ENCODE data around the gene NHLH1. TPM values are rescaled to one million over a fixed set of nuclear protein-coding genes. Genes with fewer than 3 reads are reported as not detected.

NHLH1 gene
- total RNA-seq, 2 experiments from 2014 or later, result 0.08 TPM; not detected in 1

DNA sequence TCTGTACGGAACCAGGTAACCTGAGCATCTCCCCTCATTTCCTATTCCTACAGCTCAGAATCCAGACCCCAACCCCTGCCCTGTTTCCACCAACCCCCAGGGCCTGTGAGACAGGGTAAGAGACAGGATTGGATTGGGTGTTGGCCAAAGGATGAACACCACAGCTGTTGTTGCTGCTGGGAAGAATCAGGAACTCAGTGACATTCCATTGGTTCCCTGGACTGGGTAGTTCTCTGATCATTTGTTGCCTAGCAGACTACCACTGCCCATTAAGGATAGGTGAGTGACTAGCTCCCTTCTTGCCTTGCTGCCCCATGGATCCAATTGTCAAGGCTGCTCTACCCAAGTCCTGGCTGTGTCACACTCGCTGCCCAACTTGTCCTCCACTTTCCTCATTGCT lies 13.6 kb upstream of the NHLH1 start:
- ChIA-PET POLR2A (interaction anchor here (0.6 kb wide), 1 partner anchor 415 kb away, joined by 3 read pairs; no protein-coding TSS in a partner anchor), CTCF (no interaction called here)
- no peaks in the 10 kb centered on the region for H3K27me3 ChIP-seq (ENCODE audit: control insufficient read depth in 1 of 2, insufficient read depth in 2 of 2, low read length in 2 of 2)
- intact Hi-C loops (cut with DNase I, micrococcal nuclease), result no loop called here
- peaks cover 99% of the 10 kb centered on the region for H3K36me3 ChIP-seq (ENCODE audit: insufficient read depth, low read length)
- DNase-seq, result no peak
- H3K4me3 ChIP-seq (ENCODE audit: low read length), result no peak overlapping the region
- H3K27ac Mint-ChIP-seq, result no peak overlapping the region
- no peak for ATAC-seq (ENCODE audit: poor library complexity)
- no peaks in the 10 kb centered on the region for H3K9me3 Mint-ChIP-seq
- no peaks in the 10 kb centered on the region for H3K9me3 ChIP-seq (ENCODE audit: control insufficient read depth in 1 of 2, insufficient read depth in 1 of 2, low read length in 2 of 2)
- H3K4me3 Mint-ChIP-seq, result no peak overlapping the region
- no peaks in the 10 kb centered on the region for H3K27me3 Mint-ChIP-seq
- TF ChIP-seq, protein P1, sequence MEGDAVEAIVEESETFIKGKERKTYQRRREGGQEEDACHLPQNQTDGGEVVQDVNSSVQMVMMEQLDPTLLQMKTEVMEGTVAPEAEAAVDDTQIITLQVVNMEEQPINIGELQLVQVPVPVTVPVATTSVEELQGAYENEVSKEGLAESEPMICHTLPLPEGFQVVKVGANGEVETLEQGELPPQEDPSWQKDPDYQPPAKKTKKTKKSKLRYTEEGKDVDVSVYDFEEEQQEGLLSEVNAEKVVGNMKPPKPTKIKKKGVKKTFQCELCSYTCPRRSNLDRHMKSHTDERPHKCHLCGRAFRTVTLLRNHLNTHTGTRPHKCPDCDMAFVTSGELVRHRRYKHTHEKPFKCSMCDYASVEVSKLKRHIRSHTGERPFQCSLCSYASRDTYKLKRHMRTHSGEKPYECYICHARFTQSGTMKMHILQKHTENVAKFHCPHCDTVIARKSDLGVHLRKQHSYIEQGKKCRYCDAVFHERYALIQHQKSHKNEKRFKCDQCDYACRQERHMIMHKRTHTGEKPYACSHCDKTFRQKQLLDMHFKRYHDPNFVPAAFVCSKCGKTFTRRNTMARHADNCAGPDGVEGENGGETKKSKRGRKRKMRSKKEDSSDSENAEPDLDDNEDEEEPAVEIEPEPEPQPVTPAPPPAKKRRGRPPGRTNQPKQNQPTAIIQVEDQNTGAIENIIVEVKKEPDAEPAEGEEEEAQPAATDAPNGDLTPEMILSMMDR (IDR thresholded peaks at IDR 0.05), result no peak
- H3K27ac ChIP-seq (ENCODE audit: low read depth in 1 of 2, low read length in 2 of 2), result no peak overlapping the region
- no peaks in the 10 kb centered on the region for H3K4me1 ChIP-seq (ENCODE audit: insufficient read depth, low read length)
- H3K4me1 Mint-ChIP-seq (ENCODE audit: low read depth), result peaks cover 3% of the 10 kb centered on the region
- peaks cover 98% of the 10 kb centered on the region for H3K36me3 Mint-ChIP-seq (ENCODE audit: low read depth)

DNA sequence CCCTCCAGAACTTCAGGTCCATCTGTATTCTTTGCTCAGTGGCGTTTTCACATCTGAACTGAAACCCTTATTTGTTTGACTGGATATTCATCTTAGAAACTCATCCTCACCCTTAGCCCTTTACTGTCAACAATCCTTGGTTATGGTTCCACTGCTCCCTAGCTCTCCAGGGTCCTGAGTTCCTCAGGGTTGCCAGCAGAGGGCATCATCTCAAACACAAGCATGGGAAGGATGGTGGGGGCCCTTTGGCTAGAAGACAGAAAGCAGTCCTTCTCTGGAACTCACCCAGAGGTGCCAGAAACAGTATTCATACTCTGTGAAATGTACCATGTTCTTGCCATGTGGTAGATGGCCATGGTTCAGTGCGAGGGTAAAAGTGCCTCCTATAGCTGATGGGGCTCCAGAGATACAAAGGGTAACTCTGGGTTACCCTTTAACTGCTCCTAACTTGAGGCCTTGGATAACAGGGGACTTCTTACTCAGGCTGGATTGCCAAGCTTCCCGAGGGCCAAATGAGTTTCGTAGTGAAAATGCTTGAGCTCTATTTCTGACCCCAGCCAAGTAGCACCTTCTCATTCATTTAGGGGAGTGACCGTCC lies 12.4 kb upstream of the NHLH1 start:
- ATAC-seq (ENCODE audit: poor library complexity), result peak; percentile 58
- peaks cover 98% of the 10 kb centered on the region for H3K36me3 Mint-ChIP-seq (ENCODE audit: low read depth)
- no peak overlapping the region for H3K4me3 ChIP-seq (ENCODE audit: low read length)

DNA sequence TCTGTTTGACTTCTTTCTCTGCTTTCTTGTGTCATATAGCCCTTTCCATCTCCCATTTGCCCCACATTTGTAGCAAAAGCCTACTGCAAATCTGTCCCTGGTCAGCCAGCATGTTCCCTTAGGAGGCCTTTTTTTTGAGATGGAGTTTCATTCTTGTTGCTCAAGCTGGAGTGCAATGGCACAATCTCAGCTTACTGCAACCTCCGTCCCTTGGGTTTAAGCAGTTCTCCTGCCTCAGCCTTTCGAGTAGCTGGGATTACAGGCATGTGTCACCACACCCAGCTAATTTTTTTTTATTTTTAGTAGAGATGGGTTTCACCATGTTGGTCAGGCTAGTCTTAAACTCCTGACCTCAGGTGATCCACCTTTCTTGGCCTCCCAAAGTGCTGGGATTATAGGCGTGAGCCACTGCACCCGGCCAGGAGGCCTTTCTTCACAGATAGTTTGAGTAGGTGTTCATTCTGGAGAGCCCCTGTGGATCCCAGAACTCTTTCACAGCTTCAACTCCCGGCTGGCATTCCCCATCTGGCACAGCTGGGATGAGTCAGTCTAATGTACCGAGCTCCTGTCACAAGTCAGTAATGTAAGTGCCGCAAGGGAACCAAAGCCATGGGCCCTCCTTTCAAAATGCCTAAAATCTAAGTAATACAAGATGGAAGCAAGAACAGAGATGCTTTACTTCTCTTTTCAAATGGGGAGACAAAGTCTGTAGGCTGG lies 9.4 kb upstream of the NHLH1 start:
- intact Hi-C loops (cut with DNase I, micrococcal nuclease), result no loop called here
- ATAC-seq (ENCODE audit: poor library complexity) (no peak), DNase-seq (no peak)
- CTCF ChIA-PET, result no interaction called here
- no peaks in the 10 kb centered on the region for H3K27me3 ChIP-seq (ENCODE audit: control insufficient read depth in 1 of 2, insufficient read depth in 2 of 2, low read length in 2 of 2)
- POLR2A ChIA-PET, result no interaction called here
- H3K27ac ChIP-seq (ENCODE audit: low read depth in 1 of 2, low read length in 2 of 2), result no peak overlapping the region
- TF ChIP-seq, protein P1 (IDR thresholded peaks at IDR 0.05), result no peak
- H3K4me1 ChIP-seq (ENCODE audit: insufficient read depth, low read length), result no peaks in the 10 kb centered on the region
- Mint-ChIP-seq H3K27me3 (no peaks in the 10 kb centered on the region), H3K9me3 (no peaks in the 10 kb centered on the region), H3K27ac (no peak overlapping the region), H3K4me3 (no peak overlapping the region), H3K36me3 (ENCODE audit: low read depth) (peaks cover 85% of the 10 kb centered on the region), H3K4me1 (ENCODE audit: low read depth) (no peaks in the 10 kb centered on the region)
- no peak overlapping the region for H3K4me3 ChIP-seq (ENCODE audit: low read length)
- H3K36me3 ChIP-seq (ENCODE audit: insufficient read depth, low read length), result peaks cover 72% of the 10 kb centered on the region
- H3K9me3 ChIP-seq (ENCODE audit: control insufficient read depth in 1 of 2, insufficient read depth in 1 of 2, low read length in 2 of 2), result no peaks in the 10 kb centered on the region

More for the DNA sequence above, 12.4 kb upstream of the NHLH1 start:
- TF ChIP-seq, protein P1 (IDR thresholded peaks at IDR 0.05), result peak; percentile 27
- Histone ChIP-seq H3K27ac (ENCODE audit: low read depth in 1 of 2, low read length in 2 of 2) (no peak overlapping the region), H3K36me3 (ENCODE audit: insufficient read depth, low read length) (peaks cover 91% of the 10 kb centered on the region), H3K4me1 (ENCODE audit: insufficient read depth, low read length) (no peaks in the 10 kb centered on the region), H3K27me3 (ENCODE audit: control insufficient read depth in 1 of 2, insufficient read depth in 2 of 2, low read length in 2 of 2) (no peaks in the 10 kb centered on the region), H3K9me3 (ENCODE audit: control insufficient read depth in 1 of 2, insufficient read depth in 1 of 2, low read length in 2 of 2) (no peaks in the 10 kb centered on the region)
- CTCF ChIA-PET, result interaction anchor here (0.7 to 1.5 kb wide), 3 partner anchors 22 to 86 kb away, joined by 3 to 8 read pairs (median 3); no protein-coding TSS in a partner anchor
- H3K27ac Mint-ChIP-seq, result no peak overlapping the region
- H3K27me3 Mint-ChIP-seq, result no peaks in the 10 kb centered on the region
- POLR2A ChIA-PET, result interaction anchor here (0.9 kb wide), 1 partner anchor 10 kb away, joined by 3 read pairs; no protein-coding TSS in a partner anchor
- H3K4me3 Mint-ChIP-seq, result no peak overlapping the region
- peak in 3 of 14 experiments; percentile 21 to 48 (median 42) for DNase-seq
- peaks cover 3% of the 10 kb centered on the region for H3K4me1 Mint-ChIP-seq (ENCODE audit: low read depth)
- intact Hi-C loops (cut with DNase I, micrococcal nuclease), result loop anchor here in 1 of 2 experiments (1.0 kb wide), 1 partner anchor 253 kb away; no protein-coding TSS in a partner anchor
- H3K9me3 Mint-ChIP-seq, result no peaks in the 10 kb centered on the region

Data from CD4-positive, alpha-beta T cell (primary cell).